Loucy (cell line): ENCODE results near the gene TUBD1.

ENCODE experiments used
- CTCF ChIP-seq: fragments of 200-600 bp; sonication (generic); conservative IDR thresholded peaks from 2 replicates; pipeline ENCODE4 v1.5.1; 2014; ENCODE audit warnings: mild to moderate bottlenecking, antibody characterized with exemption, low read length
- EZH2phosphoT487 ChIP-seq: fragments of 200-600 bp; IDR thresholded peaks from 2 replicates; pipeline ENCODE4 v1.6.1; 2018; ENCODE audit warnings: antibody characterized with exemption, mild to moderate bottlenecking, moderate library complexity, borderline replicate concordance

GRCh38 chr17:59837308-59838051 lies 55.3 kb downstream of the TUBD1 start:
- TF ChIP-seq CTCF (no peak), EZH2phosphoT487 (no peak)
